Stimulated activated naive CD4-positive, alpha-beta T cell treated with Interleukin-2 at 50 U/mL for 16 hours (primary cell): Measurements from ENCODE around the gene SVIL.

ENCODE experiments used
- DNase-seq: peaks from one replicate; lab custom pipeline; 2025; lab: John Stamatoyannopoulos, UW

SVIL gene

GRCh38 chr10:29412485-29412884 lies 222.3 kb downstream of the SVIL start:
- no peak for DNase-seq

- DNase-seq, result no peak
Measured at GRCh38 chr10:29411666-29412315, 223.0 kb downstream of the SVIL start.

DNA sequence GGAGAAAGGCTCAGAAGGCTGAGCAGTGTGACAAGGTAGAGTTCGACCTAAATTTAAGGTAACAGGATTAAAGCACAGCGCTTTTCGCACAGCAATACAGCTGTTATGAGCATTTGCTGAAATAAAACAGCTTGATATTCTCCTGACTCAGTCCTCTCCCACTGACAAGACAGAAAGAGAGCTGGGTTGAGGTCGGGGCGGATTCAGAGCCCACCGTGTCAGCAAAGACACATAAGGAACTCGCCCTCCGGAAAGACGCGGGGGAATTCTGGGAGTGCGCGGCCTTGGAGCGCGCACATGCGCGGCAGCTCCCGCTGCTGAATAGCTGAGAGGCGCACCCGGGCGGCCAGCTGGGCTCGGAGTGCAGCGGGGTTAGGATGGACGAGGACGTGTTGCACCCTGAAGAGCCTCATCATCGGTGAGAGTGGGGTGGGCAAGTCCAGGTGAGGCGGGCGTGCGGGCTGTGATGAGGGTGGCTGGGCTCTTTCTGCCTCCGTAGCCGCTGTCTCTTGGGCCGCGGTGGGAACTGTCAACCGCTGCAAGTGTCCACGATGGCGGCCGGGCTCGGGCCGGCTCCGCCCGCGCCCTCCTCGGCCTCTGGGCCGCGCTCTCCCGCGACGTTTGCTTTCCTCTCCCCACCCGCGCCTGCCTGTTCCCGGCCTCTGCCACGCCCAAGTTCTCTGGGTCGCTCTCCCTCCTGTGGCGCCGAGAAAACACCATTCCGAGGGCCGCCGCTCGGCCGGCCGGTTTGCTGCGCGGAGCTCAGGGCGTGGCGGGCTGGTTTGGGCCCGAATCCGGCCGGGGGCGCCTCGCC lies 225.3 kb downstream of the SVIL start:
- peak; percentile 14 for DNase-seq

DNA sequence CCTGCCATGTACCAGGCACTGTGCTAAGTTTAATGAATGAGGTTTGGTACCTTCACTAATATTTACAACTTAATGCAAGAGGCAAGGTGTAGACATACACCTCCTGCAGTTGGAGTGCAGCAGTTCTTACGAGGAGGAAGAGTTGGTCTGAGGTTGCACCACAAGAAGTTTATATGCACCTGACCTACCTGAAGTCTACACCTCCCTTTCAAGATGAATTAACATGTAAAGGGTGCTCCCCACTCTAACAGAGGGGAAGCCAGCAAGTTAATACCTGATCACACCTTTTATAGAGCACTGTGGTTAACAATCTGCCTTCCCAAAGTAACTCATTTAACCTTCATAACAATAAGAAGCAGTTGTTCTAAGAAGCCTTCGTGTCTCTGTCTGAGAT lies 225.9 kb downstream of the SVIL start:
- no peak for DNase-seq
